ENCODE measurements around the gene GAS1.

Gene GAS1

DNA sequence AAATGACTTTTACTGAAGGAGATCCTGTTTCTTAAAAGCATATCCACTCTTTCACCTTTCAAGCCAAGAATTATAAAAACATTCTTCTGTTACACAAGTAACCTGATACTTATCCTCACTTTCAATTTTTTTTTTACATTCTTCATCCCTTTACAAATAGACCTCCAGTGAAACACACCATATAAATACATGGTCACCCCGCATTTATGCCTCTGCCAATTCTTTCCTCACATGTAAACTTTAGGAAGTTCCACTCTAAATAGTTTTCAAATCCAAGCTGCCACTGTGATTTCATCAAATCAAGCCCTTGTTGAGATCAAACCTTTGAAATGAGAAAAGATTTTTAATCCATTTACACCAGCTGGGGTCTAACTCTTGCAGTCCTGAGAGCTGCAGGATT, 40.0 kb downstream of the GAS1 start:
- no peak for TF ChIP-seq CTCF (IDR thresholded peaks at IDR 0.05; ENCODE audit: low read depth, low read length)
- no peak overlapping the region for H3K4me3 ChIP-seq (ENCODE audit: low read depth, low read length)

GRCh38 chr9:86903734-86904085, 43.6 kb downstream of the GAS1 start:
- no peak for TF ChIP-seq CTCF (IDR thresholded peaks at IDR 0.05; ENCODE audit: low read depth, low read length)
- H3K4me3 ChIP-seq (ENCODE audit: low read depth, low read length) = no peak overlapping the region

DNA sequence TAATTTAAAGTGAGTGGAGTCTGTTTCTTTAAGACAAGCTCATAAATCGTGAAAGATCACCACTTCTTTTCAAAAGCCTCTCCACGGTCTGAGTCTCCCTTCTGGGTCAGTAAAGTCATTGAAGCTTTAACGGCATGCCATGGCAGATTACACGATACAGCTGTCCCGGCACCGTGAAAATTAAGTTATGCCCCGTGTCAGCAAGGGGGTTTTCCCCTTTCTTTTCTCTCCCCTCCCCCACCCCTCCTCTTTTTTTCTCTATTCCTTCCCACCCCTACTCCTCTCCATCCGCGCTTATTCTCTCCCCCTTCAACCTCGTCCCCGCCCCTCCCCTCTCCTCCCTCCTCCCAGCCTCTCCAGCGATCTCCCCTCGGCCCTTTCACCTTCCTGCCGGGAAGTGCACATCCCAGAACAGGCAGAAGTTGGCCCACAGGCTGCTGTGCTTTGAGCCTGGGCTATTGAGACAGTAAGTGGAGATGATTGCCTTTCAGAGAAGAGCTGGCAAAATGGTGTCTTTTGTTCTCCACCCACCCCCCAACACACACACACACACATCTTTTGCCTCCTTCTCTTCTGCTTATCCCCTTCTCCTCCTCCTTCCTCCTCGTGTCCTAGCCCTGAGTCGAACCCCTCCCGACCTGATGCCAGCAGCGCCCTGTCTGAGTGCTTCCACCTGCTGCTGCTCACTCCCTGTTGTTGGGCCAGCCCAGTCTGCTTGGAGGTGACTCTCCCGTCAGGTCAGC, 44.1 kb downstream of the GAS1 start:
- H3K4me3 ChIP-seq (ENCODE audit: low read depth, low read length) = no peak overlapping the region

DNA sequence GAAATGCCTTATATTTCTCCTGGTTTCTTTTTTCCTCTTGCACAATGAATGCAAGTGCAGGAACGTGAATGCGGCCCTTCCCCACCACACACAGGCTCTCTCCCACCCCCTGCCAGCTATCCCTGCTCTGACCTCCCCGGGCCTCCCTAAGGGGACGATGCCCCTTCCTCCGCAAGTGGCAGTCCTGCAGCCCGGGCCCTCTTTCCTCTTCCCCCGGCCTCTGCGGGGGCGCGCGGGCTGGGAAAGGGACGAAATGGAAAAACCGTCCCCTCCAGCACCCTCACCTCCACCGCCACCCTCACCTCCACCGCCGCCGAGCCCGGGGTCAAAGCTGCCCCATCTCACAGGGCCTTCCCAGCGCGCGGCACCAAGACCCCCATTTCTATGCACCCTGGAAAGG, 44.7 kb downstream of the GAS1 start:
- H3K4me3 ChIP-seq (ENCODE audit: low read depth, low read length) = no peak overlapping the region
- TF ChIP-seq CTCF (IDR thresholded peaks at IDR 0.05; ENCODE audit: low read depth, low read length) = no peak

More for the DNA sequence above, 44.1 kb downstream of the GAS1 start:
- TF ChIP-seq CTCF (IDR thresholded peaks at IDR 0.05; ENCODE audit: low read depth, low read length) = no peak

- H3K4me3 ChIP-seq (ENCODE audit: low read depth, low read length) = no peak overlapping the region
- no peak for TF ChIP-seq CTCF (IDR thresholded peaks at IDR 0.05; ENCODE audit: low read depth, low read length)
Measured at GRCh38 chr9:86902176-86902575, 45.1 kb downstream of the GAS1 start.

DNA sequence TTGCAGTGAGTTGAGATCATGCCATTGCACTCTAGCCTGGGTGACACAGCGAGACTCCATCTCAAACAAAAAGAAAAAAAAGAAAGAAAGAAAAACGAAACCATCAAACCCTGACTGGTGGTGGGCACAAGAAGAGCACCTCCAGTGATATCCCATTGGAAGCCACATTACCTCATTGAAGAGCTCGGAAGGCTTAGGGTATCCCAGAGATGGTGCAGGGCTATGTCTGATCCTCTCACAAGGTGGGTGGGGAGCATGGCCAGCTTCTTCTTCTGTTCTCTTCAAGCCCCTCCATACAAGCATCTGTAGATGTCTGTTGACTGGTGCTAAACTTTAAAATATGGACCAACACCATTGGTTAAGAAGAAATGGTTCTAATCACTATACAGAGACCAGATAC, 45.8 kb downstream of the GAS1 start:
- H3K4me3 ChIP-seq (ENCODE audit: low read depth, low read length) = no peak overlapping the region
- TF ChIP-seq CTCF (IDR thresholded peaks at IDR 0.05; ENCODE audit: low read depth, low read length) = no peak

Data from WI38 (cell line).